Measurements from ENCODE around the gene MTHFD1.

The MTHFD1 gene

GRCh38 chr14:64450255-64450654 lies 62.1 kb downstream of the MTHFD1 start:
- H3K4me3 ChIP-seq (ENCODE audit: low read depth, low read length): no peak overlapping the region
- DNase-seq (ENCODE audit: low read depth, low spot score): no peak
- CTCF ChIA-PET: interaction anchor here (0.6 to 5.5 kb wide), 2 partner anchors 18 to 20 kb away, joined by 3 to 23 read pairs; no protein-coding TSS in a partner anchor
- TF ChIP-seq CTCF (IDR thresholded peaks at IDR 0.05; ENCODE audit: insufficient read depth, low read length, missing control alignments): no peak
- POLR2A ChIA-PET: no interaction called here

DNA sequence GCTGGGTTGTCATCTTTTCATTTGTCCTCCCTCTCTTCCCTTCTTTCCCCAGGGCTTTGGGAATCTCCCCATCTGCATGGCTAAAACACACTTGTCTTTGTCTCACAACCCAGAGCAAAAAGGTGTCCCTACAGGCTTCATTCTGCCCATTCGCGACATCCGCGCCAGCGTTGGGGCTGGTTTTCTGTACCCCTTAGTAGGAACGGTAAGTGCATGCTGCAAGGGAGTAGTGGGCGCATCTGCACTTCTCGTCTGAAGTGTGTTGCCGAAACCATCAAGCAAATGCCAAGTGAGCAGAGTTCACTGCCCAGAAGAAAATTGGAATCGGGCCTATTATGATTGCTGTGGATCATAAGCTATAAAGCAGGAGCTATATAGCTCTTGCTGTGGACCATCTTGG lies 66.5 kb downstream of the MTHFD1 start:
- no peak overlapping the region for H3K4me3 ChIP-seq (ENCODE audit: low read depth, low read length)
- no peak for DNase-seq (ENCODE audit: low read depth, low spot score)
- POLR2A ChIA-PET: no interaction called here
- CTCF ChIA-PET: interaction anchor here (2.1 kb wide), 1 partner anchor 111 kb away, joined by 5 read pairs; no protein-coding TSS in a partner anchor
- no peak for TF ChIP-seq CTCF (IDR thresholded peaks at IDR 0.05; ENCODE audit: insufficient read depth, low read length, missing control alignments)

DNA sequence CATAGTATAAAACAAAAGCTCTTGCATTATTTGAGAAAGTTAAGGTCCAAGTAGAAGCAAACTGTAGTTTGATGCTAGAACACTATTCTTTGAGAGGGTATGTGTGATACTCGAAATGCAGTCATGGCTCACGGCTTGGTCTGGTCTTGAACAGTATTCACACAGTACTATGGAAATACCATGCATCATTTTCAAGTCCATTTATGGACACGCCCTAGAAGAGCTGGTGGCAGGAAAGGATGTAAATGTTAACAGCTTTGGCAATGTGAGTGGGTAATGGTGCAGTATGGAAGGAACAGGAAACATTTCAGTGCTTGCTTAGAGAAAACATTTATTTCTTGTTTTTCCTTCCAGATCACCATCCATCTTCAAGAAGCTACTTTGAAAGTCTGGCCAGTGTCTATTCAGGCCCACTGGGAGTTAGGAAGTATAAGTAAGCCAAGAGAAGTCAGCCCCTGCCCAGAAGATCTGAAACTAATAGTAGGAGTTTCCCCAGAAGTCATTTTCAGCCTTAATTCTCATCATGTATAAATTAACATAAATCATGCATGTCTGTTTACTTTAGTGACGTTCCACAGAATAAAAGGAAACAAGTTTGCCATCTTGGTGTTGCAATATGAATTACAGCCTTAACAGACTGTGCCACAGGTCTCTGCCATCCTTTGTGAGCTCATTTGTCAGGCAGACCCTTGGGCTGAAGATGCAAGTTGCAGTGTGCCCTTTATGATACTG lies 71.4 kb downstream of the MTHFD1 start:
- no peak overlapping the region for H3K4me3 ChIP-seq (ENCODE audit: low read depth, low read length)
- CTCF ChIA-PET: interaction anchor here (0.9 to 2.6 kb wide), 4 partner anchors 14 to 116 kb away, joined by 3 to 9 read pairs (median 4); no protein-coding TSS in a partner anchor
- POLR2A ChIA-PET: no interaction called here
- no peak for DNase-seq (ENCODE audit: low read depth, low spot score)
- no peak for TF ChIP-seq CTCF (IDR thresholded peaks at IDR 0.05; ENCODE audit: insufficient read depth, low read length, missing control alignments)

DNA sequence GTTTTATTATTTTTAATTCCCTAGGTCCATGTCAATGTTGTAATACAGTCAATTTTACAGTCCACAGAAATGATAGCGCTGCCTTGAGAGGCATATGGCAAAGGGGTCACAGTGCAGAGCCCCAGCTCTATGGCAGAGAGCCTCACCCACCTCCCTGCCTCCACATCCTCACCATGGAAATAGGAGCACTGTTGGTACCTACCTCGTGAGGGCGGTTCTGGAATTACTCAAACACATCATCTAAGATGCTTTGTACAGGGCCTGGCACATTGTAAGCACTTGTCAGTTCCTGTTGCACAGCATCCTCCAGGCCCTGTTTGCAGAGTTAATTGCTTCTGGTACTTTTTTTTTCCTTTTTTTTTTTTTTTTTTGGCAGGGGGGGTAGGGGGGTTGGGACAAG lies 73.1 kb downstream of the MTHFD1 start:
- POLR2A ChIA-PET: no interaction called here
- no peak for TF ChIP-seq CTCF (IDR thresholded peaks at IDR 0.05; ENCODE audit: insufficient read depth, low read length, missing control alignments)
- no peak for DNase-seq (ENCODE audit: low read depth, low spot score)
- H3K4me3 ChIP-seq (ENCODE audit: low read depth, low read length): no peak overlapping the region
- CTCF ChIA-PET: interaction anchor here (0.8 to 2.6 kb wide), 2 partner anchors 32 to 49 kb away, joined by 3 to 9 read pairs; no protein-coding TSS in a partner anchor

- TF ChIP-seq CTCF (IDR thresholded peaks at IDR 0.05; ENCODE audit: insufficient read depth, low read length, missing control alignments): no peak
- CTCF ChIA-PET: interaction anchor here (0.9 to 10.8 kb wide), 7 partner anchors 15 to 166 kb away, joined by 3 to 88 read pairs (median 3); no protein-coding TSS in a partner anchor
- POLR2A ChIA-PET: interaction anchor here (0.7 kb wide), 1 partner anchor 10 kb away, joined by 3 read pairs; no protein-coding TSS in a partner anchor
- H3K4me3 ChIP-seq (ENCODE audit: low read depth, low read length): no peak overlapping the region
- DNase-seq (ENCODE audit: low read depth, low spot score): no peak
Observed at GRCh38 chr14:64463195-64463594, 75.0 kb downstream of the MTHFD1 start.

- no peak overlapping the region for H3K4me3 ChIP-seq (ENCODE audit: low read depth, low read length)
- POLR2A ChIA-PET: interaction anchor here (0.9 kb wide), 1 partner anchor 76 kb away, joined by 3 read pairs; the partner anchor contains the start of gene MTHFD1
- TF ChIP-seq CTCF (IDR thresholded peaks at IDR 0.05; ENCODE audit: insufficient read depth, low read length, missing control alignments): no peak
- DNase-seq (ENCODE audit: low read depth, low spot score): no peak
- CTCF ChIA-PET: interaction anchor here (0.9 to 10.8 kb wide), 5 partner anchors 14 to 165 kb away, joined by 3 to 88 read pairs (median 3); no protein-coding TSS in a partner anchor
Observed at GRCh38 chr14:64463873-64464272, 75.7 kb downstream of the MTHFD1 start.
